Vagina (tissue), 2 donors: ENCODE measurements around the gene PLA2G5.

Source experiments
- POLR2A ChIP-seq, 2 donors: fragments of 450-650 bp; IDR thresholded peaks; one replicate each; pipeline ENCODE4 v1.6.1; 2017; ENCODE audit warnings: antibody characterized with exemption in 2 of 2, mild to moderate bottlenecking in 2 of 2, moderate library complexity in 2 of 2
- TF ChIP-seq, protein P1 (sequence below), 3 experiments: fragments of 450-650 bp in 2 of 3; fragments of 200-600 bp in 1 of 3; sonication (generic) in 1 of 3; IDR thresholded peaks; one replicate each; pipeline ENCODE4 v1.5.1; 2017 to 2019; ENCODE audit warnings: antibody characterized with exemption in 3 of 3, mild to moderate bottlenecking in 2 of 3, moderate library complexity in 2 of 3

DNA sequence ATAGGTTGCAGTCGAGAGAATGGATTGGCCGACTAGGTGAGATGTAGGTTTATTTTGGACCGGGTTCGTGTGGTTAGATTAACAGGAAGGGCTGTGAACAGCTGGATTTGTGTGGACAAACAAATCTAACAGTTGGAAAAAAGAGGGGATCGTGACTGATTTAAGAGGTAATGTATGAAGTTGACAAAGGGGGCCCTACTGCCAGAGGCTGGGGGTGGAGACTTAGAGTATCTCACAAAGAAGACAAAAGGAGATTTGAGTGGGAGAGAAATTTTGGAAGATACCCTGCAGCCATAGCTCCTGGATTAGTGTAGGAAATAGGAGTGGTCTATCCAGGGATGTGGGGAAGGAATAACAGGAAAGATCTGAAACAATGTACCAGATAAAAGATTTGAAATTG is 38.8 kb upstream of the PLA2G5 start:
- TF ChIP-seq, protein P1, sequence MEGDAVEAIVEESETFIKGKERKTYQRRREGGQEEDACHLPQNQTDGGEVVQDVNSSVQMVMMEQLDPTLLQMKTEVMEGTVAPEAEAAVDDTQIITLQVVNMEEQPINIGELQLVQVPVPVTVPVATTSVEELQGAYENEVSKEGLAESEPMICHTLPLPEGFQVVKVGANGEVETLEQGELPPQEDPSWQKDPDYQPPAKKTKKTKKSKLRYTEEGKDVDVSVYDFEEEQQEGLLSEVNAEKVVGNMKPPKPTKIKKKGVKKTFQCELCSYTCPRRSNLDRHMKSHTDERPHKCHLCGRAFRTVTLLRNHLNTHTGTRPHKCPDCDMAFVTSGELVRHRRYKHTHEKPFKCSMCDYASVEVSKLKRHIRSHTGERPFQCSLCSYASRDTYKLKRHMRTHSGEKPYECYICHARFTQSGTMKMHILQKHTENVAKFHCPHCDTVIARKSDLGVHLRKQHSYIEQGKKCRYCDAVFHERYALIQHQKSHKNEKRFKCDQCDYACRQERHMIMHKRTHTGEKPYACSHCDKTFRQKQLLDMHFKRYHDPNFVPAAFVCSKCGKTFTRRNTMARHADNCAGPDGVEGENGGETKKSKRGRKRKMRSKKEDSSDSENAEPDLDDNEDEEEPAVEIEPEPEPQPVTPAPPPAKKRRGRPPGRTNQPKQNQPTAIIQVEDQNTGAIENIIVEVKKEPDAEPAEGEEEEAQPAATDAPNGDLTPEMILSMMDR (IDR thresholded peaks at IDR 0.05), result no peak
- TF ChIP-seq POLR2A (IDR thresholded peaks at IDR 0.05), result no peak
